ENCODE results near the gene PRR23C. TPM values are rescaled to one million over a fixed set of nuclear protein-coding genes. Genes with fewer than 3 reads are reported as not detected.

PRR23C gene
- total RNA-seq, result not detected

DNA sequence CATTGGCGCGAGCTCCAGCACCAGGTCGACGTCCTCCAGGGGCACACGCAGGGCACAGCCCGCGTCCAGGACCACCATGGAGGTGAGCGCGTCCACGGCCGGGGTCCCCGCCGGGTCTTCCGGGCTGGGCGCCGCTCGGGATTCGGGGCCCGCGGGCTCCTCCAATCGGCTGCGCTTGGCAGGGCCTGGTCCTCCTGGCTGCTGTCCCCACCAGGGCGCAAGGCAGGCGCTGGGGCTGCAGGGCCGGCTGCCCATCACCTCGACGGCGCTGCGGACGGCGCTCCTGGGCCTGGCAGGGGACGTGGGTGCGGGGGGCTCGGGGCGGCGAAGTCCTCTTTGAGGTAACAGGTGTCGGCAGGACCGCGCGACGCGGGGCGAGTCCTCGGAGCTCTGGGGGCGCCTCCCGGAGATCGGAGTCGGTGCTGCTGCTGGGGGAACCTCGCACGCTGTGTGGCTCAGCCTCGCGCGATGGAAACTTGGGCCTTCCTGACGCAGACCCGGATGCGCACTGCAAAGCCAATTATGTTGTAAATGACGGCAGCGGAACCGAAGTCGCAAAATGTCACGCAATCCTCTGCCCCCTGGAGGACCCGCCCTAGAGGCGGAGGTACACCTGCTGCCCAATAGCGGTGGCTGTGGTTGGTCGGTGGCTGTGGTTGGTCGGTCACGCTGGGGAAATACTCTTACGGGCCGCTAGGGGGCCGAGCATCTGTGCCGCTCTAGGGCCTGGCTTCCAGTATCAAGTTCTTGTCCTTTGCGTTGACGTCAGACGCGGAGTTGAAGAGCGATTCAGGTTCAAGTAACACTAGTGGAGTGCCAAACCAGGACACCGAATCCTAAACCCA lies at the start of gene PRR23C:
TSS of gene PRR23C (minus strand) at position 527 of the 845 bp plus-strand sequence. CDS start at position 255, 272 bp downstream.

DNA sequence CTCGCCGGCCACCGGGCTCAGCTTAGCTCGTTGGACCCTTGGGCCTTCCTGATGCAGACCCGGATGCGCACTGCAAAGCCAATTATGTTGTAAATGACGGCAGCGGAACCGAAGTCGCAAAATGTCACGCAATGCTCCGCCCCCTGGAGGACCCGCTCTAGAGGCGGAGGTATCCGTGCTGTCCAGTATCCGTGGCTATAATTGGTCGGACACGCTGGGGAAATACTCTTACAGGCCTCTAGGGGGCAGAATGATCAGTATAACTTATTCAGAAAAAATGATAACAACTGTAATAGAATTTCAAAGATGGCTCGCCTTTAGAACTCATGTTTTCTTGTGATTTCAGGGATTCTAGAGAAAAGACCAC lies 23.8 kb downstream of the PRR23C start, which contains the start of gene PRR23B:
TSS of gene PRR23B (minus strand) at position 59 of the 367 bp plus-strand sequence. CDS start 265 bp downstream, outside the sequence.

DNA sequence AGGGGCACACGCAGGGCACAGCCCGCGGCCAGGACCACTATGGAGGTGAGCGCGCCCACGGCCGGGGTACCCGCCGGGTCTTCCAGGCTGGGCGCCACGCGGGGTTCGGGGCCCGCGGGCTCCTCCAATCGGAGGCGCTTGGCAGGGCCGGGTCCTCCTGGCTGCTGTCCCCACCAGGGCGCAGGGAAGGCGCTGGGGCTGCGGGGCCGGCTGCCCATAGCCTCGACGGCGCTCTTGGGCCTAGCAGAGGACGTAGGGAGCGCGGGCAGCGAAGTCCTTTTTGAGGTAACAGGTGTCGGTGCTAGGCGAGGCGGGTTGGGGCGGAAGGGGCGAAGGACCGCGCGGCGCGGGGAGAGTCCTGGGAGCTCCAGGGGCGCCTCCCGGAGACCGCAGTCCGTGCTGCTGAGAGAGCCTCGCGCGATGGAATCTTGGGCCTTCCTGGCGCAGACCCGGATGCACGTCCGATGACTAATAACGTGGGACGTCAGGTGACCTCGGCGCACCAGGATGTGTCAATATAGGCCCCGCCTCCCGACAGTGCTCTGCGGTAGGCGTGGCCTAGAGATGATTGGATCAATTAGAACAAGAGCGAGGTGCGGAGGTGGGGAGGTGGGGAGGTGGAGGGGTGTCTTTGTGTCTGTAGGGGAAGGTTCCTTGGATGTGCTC lies 38.5 kb downstream of the PRR23C start, which contains the start of gene PRR23A:
TSS of gene PRR23A (minus strand) at position 218 of the 666 bp plus-strand sequence. CDS start at position 218, 0 bp downstream.

Other genes with a start within 250 kb of the PRR23C start
- 52.6 TPM for gene PIK3CB, start 210.0 kb downstream of the PRR23C start, total RNA-seq
- 0.46 TPM for gene FOXL2, start 97.8 kb downstream of the PRR23C start, total RNA-seq
- 0.46 TPM for gene FOXL2NB, start 97.7 kb downstream of the PRR23C start, total RNA-seq
- not detected for gene PRR23A, start 38.6 kb downstream of the PRR23C start, total RNA-seq
- gene PRR23B, start 24.0 kb downstream of the PRR23C start, total RNA-seq, result not detected